Measurements from ENCODE around the gene MFF.

Gene MFF

GRCh38 chr2:227310756-227311110, 14.3 kb upstream of the MFF start (continued):
- no peak for TF ChIP-seq ZNF274 (IDR thresholded peaks at IDR 0.05; ENCODE audit: low read length)
- TF ChIP-seq ZNF274 (tag by site-specific recombination; IDR thresholded peaks at IDR 0.05; ENCODE audit: borderline replicate concordance) = no peak
- TF ChIP-seq, protein P1, sequence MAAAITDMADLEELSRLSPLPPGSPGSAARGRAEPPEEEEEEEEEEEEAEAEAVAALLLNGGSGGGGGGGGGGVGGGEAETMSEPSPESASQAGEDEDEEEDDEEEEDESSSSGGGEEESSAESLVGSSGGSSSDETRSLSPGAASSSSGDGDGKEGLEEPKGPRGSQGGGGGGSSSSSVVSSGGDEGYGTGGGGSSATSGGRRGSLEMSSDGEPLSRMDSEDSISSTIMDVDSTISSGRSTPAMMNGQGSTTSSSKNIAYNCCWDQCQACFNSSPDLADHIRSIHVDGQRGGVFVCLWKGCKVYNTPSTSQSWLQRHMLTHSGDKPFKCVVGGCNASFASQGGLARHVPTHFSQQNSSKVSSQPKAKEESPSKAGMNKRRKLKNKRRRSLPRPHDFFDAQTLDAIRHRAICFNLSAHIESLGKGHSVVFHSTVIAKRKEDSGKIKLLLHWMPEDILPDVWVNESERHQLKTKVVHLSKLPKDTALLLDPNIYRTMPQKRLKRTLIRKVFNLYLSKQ (tag by site-specific recombination; IDR thresholded peaks at IDR 0.05; ENCODE audit: borderline replicate concordance) = no peak
- TF ChIP-seq ZNF140 (tag by site-specific recombination; IDR thresholded peaks at IDR 0.05) = no peak
- TF ChIP-seq, protein P2, sequence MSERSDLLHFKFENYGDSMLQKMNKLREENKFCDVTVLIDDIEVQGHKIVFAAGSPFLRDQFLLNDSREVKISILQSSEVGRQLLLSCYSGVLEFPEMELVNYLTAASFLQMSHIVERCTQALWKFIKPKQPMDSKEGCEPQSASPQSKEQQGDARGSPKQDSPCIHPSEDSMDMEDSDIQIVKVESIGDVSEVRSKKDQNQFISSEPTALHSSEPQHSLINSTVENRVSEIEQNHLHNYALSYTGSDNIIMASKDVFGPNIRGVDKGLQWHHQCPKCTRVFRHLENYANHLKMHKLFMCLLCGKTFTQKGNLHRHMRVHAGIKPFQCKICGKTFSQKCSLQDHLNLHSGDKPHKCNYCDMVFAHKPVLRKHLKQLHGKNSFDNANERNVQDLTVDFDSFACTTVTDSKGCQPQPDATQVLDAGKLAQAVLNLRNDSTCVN (tag by site-specific recombination; optimal IDR thresholded peaks at IDR 0.05) = no peak
- no peak for TF ChIP-seq BCL11B (tag by site-specific recombination; IDR thresholded peaks at IDR 0.05; ENCODE audit: low read depth)
- TF ChIP-seq, protein P3, sequence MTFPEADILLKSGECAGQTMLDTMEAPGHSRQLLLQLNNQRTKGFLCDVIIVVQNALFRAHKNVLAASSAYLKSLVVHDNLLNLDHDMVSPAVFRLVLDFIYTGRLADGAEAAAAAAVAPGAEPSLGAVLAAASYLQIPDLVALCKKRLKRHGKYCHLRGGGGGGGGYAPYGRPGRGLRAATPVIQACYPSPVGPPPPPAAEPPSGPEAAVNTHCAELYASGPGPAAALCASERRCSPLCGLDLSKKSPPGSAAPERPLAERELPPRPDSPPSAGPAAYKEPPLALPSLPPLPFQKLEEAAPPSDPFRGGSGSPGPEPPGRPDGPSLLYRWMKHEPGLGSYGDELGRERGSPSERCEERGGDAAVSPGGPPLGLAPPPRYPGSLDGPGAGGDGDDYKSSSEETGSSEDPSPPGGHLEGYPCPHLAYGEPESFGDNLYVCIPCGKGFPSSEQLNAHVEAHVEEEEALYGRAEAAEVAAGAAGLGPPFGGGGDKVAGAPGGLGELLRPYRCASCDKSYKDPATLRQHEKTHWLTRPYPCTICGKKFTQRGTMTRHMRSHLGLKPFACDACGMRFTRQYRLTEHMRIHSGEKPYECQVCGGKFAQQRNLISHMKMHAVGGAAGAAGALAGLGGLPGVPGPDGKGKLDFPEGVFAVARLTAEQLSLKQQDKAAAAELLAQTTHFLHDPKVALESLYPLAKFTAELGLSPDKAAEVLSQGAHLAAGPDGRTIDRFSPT (tag by site-specific recombination; IDR thresholded peaks at IDR 0.05) = no peak
- no peak for TF ChIP-seq ZNF138 (tag by site-specific recombination; IDR thresholded peaks at IDR 0.05; ENCODE audit: borderline replicate concordance)

GRCh38 chr2:227311861-227312506, 13.1 kb upstream of the MFF start:
- no peak for TF ChIP-seq PRDM1 (tag by site-specific recombination; IDR thresholded peaks at IDR 0.05)
- TF ChIP-seq ZNF19 (tag by site-specific recombination; IDR thresholded peaks at IDR 0.05; ENCODE audit: low read depth) = no peak
- no peak for TF ChIP-seq OSR2 (tag by site-specific recombination; IDR thresholded peaks at IDR 0.05)
- TF ChIP-seq, protein P4, sequence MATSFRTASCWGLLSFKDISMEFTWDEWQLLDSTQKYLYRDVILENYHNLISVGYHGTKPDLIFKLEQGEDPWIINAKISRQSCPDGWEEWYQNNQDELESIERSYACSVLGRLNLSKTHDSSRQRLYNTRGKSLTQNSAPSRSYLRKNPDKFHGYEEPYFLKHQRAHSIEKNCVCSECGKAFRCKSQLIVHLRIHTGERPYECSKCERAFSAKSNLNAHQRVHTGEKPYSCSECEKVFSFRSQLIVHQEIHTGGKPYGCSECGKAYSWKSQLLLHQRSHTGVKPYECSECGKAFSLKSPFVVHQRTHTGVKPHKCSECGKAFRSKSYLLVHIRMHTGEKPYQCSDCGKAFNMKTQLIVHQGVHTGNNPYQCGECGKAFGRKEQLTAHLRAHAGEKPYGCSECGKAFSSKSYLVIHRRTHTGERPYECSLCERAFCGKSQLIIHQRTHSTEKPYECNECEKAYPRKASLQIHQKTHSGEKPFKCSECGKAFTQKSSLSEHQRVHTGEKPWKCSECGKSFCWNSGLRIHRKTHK (tag by site-specific recombination; IDR thresholded peaks at IDR 0.05) = no peak
- no peak for TF ChIP-seq ZNF416 (tag by site-specific recombination; IDR thresholded peaks at IDR 0.05)
- no peak for TF ChIP-seq ZNF548 (tag by site-specific recombination; IDR thresholded peaks at IDR 0.05)
- no peak for TF ChIP-seq ZNF37A (tag by site-specific recombination; IDR thresholded peaks at IDR 0.05)
- no peak for TF ChIP-seq ZEB2 (tag by site-specific recombination; IDR thresholded peaks at IDR 0.05)
- no peak for TF ChIP-seq MEIS1 (CRISPR knock-in tag; IDR thresholded peaks at IDR 0.05; ENCODE audit: borderline replicate concordance)
- Histone ChIP-seq H3K27ac (ENCODE audit: extremely low read depth, low read depth, low read length) (no peak overlapping the region), H3K4me3 (ENCODE audit: low read depth, low read length) (no peak overlapping the region), H3K9me3 (ENCODE audit: control insufficient read depth, insufficient read depth, low read depth, low read length) (no peaks in the 10 kb centered on the region), H3K36me3 (ENCODE audit: control insufficient read depth in 2 of 2, insufficient read depth in 1 of 2, low read length in 2 of 2) (no peaks in the 10 kb centered on the region), H3K4me1 (ENCODE audit: control insufficient read depth, insufficient read depth, low read length) (no peaks in the 10 kb centered on the region)
- ChIA-PET CTCF (interaction anchor here (0.7 kb wide), 1 partner anchor 447 kb away, joined by 3 read pairs; no protein-coding TSS in a partner anchor), POLR2A (no interaction called here)

DNA sequence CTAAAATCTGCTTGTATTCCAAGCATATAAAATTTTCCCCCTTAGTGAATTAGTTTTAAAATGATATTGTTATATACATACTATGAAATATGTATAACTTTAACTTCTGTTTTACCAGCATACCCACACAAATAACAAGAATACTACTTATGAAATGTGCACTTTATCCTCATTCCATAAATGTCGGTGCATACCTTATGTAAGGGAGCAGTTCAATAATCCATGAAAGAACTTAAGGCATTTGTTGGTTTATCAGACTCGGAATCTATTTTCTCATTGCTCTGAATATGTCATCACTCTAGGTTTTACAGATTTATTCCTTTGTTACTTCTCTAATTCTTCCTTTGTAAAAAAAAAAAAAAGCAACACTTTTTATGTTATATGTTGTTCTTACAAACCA, 12.5 kb upstream of the MFF start:
- no peaks in the 10 kb centered on the region for H3K4me1 ChIP-seq (ENCODE audit: control insufficient read depth, insufficient read depth, low read length)
- TF ChIP-seq OVOL3 (tag by site-specific recombination; IDR thresholded peaks at IDR 0.05) (no peak), RBAK (tag by site-specific recombination; IDR thresholded peaks at IDR 0.05) (no peak), ZNF138 (tag by site-specific recombination; IDR thresholded peaks at IDR 0.05; ENCODE audit: borderline replicate concordance) (no peak), ZNF610 (tag by site-specific recombination; IDR thresholded peaks at IDR 0.05; ENCODE audit: borderline replicate concordance) (no peak), GLI2 (tag by site-specific recombination; IDR thresholded peaks at IDR 0.05; ENCODE audit: borderline replicate concordance, low read depth) (no peak), ZNF785 (tag by site-specific recombination; IDR thresholded peaks at IDR 0.05) (no peak)
- TF ChIP-seq, protein P2 (tag by site-specific recombination; optimal IDR thresholded peaks at IDR 0.05) = no peak
- TF ChIP-seq, protein P5, sequence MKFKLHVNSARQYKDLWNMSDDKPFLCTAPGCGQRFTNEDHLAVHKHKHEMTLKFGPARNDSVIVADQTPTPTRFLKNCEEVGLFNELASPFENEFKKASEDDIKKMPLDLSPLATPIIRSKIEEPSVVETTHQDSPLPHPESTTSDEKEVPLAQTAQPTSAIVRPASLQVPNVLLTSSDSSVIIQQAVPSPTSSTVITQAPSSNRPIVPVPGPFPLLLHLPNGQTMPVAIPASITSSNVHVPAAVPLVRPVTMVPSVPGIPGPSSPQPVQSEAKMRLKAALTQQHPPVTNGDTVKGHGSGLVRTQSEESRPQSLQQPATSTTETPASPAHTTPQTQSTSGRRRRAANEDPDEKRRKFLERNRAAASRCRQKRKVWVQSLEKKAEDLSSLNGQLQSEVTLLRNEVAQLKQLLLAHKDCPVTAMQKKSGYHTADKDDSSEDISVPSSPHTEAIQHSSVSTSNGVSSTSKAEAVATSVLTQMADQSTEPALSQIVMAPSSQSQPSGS (tag by site-specific recombination; IDR thresholded peaks at IDR 0.05; ENCODE audit: low read depth) = no peak
- H3K4me3 ChIP-seq (ENCODE audit: low read depth, low read length) = no peak overlapping the region
- POLR2A ChIA-PET = no interaction called here
- H3K36me3 ChIP-seq (ENCODE audit: control insufficient read depth in 2 of 2, insufficient read depth in 1 of 2, low read length in 2 of 2) = no peaks in the 10 kb centered on the region
- no peaks in the 10 kb centered on the region for H3K9me3 ChIP-seq (ENCODE audit: control insufficient read depth, insufficient read depth, low read depth, low read length)
- no peak overlapping the region for H3K27ac ChIP-seq (ENCODE audit: extremely low read depth, low read depth, low read length)
- CTCF ChIA-PET = no interaction called here

Data from HEK293 (cell line).